Mesodermal cell (in vitro differentiated cells): Measurements from ENCODE around the gene TMEM87A.

Experiments used
- H3K27ac ChIP-seq: 2 replicates; pipeline ENCODE4 v1.7.0; 2013; ENCODE audit warnings: mild to moderate bottlenecking, low read depth, low read length, moderate library complexity; ENCODE audit not compliant: severe bottlenecking
- H3K36me3 ChIP-seq: 2 replicates; pipeline ENCODE4 v1.7.1; 2013; ENCODE audit warnings: mild to moderate bottlenecking, low read length, moderate library complexity; ENCODE audit not compliant: control insufficient read depth, insufficient read depth
- H3K4me1 ChIP-seq: one replicate; pipeline ENCODE4 v1.7.1; 2013; ENCODE audit warnings: mild to moderate bottlenecking, low read length; ENCODE audit not compliant: insufficient read depth, control insufficient read depth, poor library complexity, severe bottlenecking
- H3K4me3 ChIP-seq: 2 replicates; pipeline ENCODE4 v1.7.0; 2013; ENCODE audit warnings: low read length, control low read depth, mild to moderate bottlenecking; ENCODE audit not compliant: insufficient read depth, poor library complexity, severe bottlenecking; ENCODE audit errors: extremely low read depth
- H3K9me3 ChIP-seq: 2 replicates; pipeline ENCODE4 v1.7.1; 2013; ENCODE audit warnings: mild to moderate bottlenecking, low read length, moderate library complexity; ENCODE audit not compliant: control insufficient read depth
- WGBS, 2 experiments: methylation state at CpG; one replicate each; pipeline ENCODE4 v1.1.5; 2013; ENCODE audit warnings: missing lambda C conversion rate in 2 of 2; ENCODE audit not compliant: insufficient coverage in 2 of 2; 5-methylcytosine and 5-hydroxymethylcytosine counted together

Gene TMEM87A

GRCh38 chr15:42184736-42185135 is 88.5 kb downstream of the TMEM87A start:
- H3K27ac ChIP-seq = no peak overlapping the region
- peaks cover 83% of the 10 kb centered on the region for H3K36me3 ChIP-seq
- no peaks in the 10 kb centered on the region for H3K9me3 ChIP-seq
- no peak overlapping the region for H3K4me3 ChIP-seq
- WGBS, 2 experiments = 100% methylated on average over 2 of the region's 4 CpGs; no CpG with 5 or more reads in 1 of the 2 experiments
- no peaks in the 10 kb centered on the region for H3K4me1 ChIP-seq

DNA sequence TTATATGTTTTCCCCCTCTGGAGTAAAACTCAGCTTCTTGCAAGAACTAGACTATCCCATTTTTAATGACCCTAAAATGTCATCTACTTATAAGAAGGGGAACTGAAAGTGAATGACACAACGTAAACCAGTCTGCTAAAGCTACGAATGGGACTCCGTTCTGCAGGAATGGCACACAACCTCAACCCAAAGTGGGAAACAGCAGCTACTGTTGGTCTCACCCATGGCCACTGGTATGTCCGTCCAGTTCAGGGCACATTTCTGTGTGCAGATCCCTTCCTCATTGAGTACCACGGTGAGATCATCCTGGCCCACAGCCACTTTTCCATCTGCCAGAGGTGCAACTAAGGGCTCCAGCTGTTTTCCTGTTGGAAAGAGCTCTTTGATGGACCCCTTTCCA is 88.9 kb downstream of the TMEM87A start:
- Histone ChIP-seq H3K4me3 (no peak overlapping the region), H3K4me1 (no peaks in the 10 kb centered on the region), H3K36me3 (peaks cover 84% of the 10 kb centered on the region), H3K9me3 (no peaks in the 10 kb centered on the region), H3K27ac (no peak overlapping the region)
- WGBS, 2 experiments = 98% methylated on average over 4 to 5 of the region's 5 CpGs

- H3K36me3 ChIP-seq = peaks cover 83% of the 10 kb centered on the region
- 97 to 98% methylated on average over 3 to 4 of the region's 6 CpGs for WGBS, 2 experiments
Measured at GRCh38 chr15:42182961-42183360, 90.3 kb downstream of the TMEM87A start.

GRCh38 chr15:42182328-42182886 is 90.8 kb downstream of the TMEM87A start:
- no peaks in the 10 kb centered on the region for H3K9me3 ChIP-seq
- 95 to 97% methylated on average over 5 of the region's 6 CpGs for WGBS, 2 experiments
- H3K4me1 ChIP-seq = no peaks in the 10 kb centered on the region
- H3K36me3 ChIP-seq = peaks cover 82% of the 10 kb centered on the region
- no peak overlapping the region for H3K4me3 ChIP-seq
- H3K27ac ChIP-seq = peak overlapping the region; percentile 16

More at GRCh38 chr15:42182961-42183360, 90.3 kb downstream of the TMEM87A start:
- Histone ChIP-seq H3K4me3 (no peak overlapping the region), H3K4me1 (no peaks in the 10 kb centered on the region), H3K27ac (no peak overlapping the region), H3K9me3 (no peaks in the 10 kb centered on the region)

DNA sequence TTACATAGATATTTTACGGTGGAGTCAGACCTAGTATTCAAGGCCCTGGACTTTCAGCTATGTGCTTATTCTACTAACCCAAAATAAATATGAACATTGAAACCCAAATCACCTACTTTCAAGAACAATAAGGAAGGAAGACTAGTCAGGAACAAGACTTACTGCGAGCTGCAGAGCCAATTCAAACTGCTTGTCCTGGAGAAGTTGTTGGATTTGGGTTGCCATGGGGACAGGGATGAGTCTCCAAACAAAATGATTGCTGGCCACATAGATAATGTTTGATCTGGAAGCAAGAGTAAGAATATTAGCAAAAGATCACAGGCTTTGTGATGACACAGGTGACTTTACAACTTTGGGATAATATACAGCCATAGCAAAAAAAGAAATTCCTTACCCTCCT is 95.2 kb downstream of the TMEM87A start:
- peaks cover 70% of the 10 kb centered on the region for H3K36me3 ChIP-seq
- no peak overlapping the region for H3K27ac ChIP-seq
- 100% methylated on average over 1 of the region's 2 CpGs for WGBS, 2 experiments
- H3K9me3 ChIP-seq = no peaks in the 10 kb centered on the region
- H3K4me1 ChIP-seq = peaks cover 5% of the 10 kb centered on the region
- H3K4me3 ChIP-seq = no peak overlapping the region

DNA sequence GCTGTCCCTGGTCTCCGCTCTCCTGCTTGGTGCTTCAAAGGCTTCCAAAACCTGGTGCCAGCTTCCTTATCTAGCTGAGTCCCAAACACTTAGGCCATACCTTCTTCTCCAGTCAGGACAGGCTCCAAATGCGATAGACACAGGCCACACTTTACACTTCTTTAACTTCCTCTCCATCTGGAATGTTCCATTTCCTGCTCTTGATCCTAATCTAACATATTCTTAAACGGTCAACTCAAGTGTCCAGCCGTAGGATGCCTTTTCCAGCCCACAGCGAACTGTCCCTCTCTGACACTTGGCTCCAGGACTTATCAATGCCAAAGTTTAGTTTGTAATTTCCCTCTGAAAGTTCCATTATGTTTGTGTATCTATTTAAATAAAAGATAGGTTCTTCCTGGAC is 97.6 kb downstream of the TMEM87A start:
- Histone ChIP-seq H3K4me3 (no peak overlapping the region), H3K27ac (peak overlapping the region; percentile 5), H3K36me3 (peaks cover 71% of the 10 kb centered on the region), H3K4me1 (peaks cover 5% of the 10 kb centered on the region), H3K9me3 (no peaks in the 10 kb centered on the region)
- WGBS, 2 experiments = 80 to 83% methylated on average over 2 to 4 of the region's 5 CpGs

DNA sequence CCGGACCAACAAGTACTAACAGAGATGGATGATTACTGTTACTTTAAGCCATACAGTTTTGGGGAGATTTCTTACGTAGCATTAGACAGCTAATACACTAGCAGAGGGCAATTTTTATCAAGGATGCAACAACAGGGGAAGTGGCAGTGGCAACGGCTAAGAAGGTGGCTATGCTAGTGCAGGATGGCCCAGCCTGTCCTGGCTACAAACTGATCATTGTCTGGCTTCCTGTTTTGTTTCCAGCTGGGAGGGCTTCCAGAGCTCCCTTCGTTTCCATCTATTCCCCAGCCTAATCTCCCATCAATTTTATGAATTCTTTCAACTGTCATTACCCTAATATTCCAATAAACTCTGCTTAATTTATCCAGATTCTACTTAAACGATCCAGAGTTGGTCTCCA is 100.8 kb downstream of the TMEM87A start:
- Histone ChIP-seq H3K4me1 (peaks cover 5% of the 10 kb centered on the region), H3K4me3 (no peak overlapping the region), H3K27ac (no peak overlapping the region), H3K9me3 (no peaks in the 10 kb centered on the region), H3K36me3 (peaks cover 72% of the 10 kb centered on the region)
- 90 to 100% methylated on average over 4 of the region's 5 CpGs for WGBS, 2 experiments

GRCh38 chr15:42171795-42172194 is 101.4 kb downstream of the TMEM87A start:
- H3K9me3 ChIP-seq = no peaks in the 10 kb centered on the region
- H3K4me1 ChIP-seq = peaks cover 5% of the 10 kb centered on the region
- no CpG with 5 or more reads among the region's 1 CpG for WGBS, 2 experiments
- peaks cover 72% of the 10 kb centered on the region for H3K36me3 ChIP-seq
- H3K4me3 ChIP-seq = no peak overlapping the region
- H3K27ac ChIP-seq = no peak overlapping the region

- Histone ChIP-seq H3K9me3 (no peaks in the 10 kb centered on the region), H3K36me3 (peaks cover 77% of the 10 kb centered on the region), H3K4me1 (peaks cover 5% of the 10 kb centered on the region), H3K27ac (no peak overlapping the region), H3K4me3 (no peak overlapping the region)
- 85 to 100% methylated on average over 1 of the region's 1 CpG for WGBS, 2 experiments
Measured at GRCh38 chr15:42171122-42171521, 102.1 kb downstream of the TMEM87A start.

- Histone ChIP-seq H3K27ac (no peak overlapping the region), H3K4me1 (no peaks in the 10 kb centered on the region), H3K9me3 (no peaks in the 10 kb centered on the region), H3K36me3 (peaks cover 95% of the 10 kb centered on the region), H3K4me3 (no peak overlapping the region)
- 95 to 96% methylated on average over 11 to 12 of the region's 13 CpGs for WGBS, 2 experiments
Measured at GRCh38 chr15:42166225-42166940, 106.8 kb downstream of the TMEM87A start.

GRCh38 chr15:42165106-42165505 is 108.1 kb downstream of the TMEM87A start:
- no peaks in the 10 kb centered on the region for H3K9me3 ChIP-seq
- no peak overlapping the region for H3K27ac ChIP-seq
- H3K36me3 ChIP-seq = peaks cover 95% of the 10 kb centered on the region
- no peaks in the 10 kb centered on the region for H3K4me1 ChIP-seq
- WGBS, 2 experiments = 95 to 100% methylated on average over 2 to 3 of the region's 6 CpGs
- no peak overlapping the region for H3K4me3 ChIP-seq
